ENCODE measurements around the gene CMTM8.
A peak's percentile ranks its signal among the peaks of the same experiment; 100 is the strongest.

The CMTM8 gene

DNA sequence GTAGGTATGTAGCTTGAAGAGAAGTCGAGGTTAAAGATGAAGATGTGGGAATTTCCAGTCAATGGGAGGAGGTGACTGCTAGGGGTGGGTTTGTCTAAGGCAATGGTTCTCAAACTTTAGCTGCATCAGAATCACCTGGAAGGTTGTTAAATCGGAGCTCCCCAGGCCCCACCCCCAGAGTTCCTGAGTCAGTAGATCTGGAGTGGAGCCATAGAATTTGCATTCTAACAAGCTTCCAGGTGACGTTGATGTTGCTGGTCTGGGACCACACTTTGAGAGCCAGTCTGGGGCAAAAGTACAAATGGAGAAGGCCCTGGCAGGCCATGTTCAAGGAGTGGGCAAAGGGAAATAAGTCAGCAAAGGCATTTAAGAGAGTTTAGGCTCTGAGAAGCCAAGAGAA is 69.1 kb downstream of the CMTM8 start:
- no peak for DNase-seq (ENCODE audit: low read depth in 2 of 2)

DNA sequence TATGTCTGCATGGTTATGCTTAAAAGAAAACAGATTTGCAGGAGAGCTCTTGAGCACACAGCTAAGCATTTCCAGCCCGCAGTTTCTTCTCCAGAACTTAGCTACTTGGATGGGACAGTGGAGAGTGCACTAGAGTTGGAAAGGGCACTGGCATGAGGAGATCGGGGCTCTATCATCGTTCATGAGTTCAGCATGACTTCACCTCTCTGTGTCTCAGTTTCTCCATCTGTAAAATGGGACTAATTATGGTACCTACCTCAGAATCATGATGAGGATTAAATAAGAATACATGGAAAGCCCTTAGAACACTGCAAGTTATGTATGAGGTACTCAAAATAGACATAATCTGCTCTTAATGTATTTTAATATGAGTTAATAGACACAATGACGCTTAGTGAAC is 69.9 kb downstream of the CMTM8 start:
- no peak for DNase-seq (ENCODE audit: low read depth in 2 of 2)

DNA sequence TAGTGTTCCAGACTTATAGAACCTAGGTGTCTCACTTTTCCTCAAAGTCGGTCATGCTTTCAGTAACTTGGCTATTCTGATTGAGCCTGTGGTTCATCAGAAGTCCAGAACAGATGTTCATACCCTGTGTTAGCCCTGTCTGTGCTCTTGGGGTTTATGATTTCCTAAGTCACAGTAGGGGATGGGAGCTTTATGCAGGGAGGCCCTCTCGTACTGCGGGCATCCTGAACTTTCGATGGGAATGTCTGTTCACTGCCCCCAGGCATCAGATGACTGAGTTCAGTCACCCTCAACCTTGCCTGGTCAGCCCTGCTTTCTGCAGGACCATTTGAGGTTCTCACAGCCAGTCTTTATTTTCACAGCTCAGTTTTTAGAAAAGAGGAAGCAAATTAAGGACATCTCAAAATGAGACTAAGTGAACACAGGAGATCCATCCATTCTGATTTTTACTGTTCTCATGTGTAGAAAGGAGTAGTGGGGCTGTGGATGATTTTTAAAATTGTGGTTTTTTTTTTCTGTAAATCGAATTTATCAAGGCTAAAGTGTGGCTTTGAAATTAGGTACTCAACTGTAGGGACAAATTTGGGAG is 71.3 kb downstream of the CMTM8 start:
- DNase-seq (ENCODE audit: low read depth in 2 of 2): no peak

DNA sequence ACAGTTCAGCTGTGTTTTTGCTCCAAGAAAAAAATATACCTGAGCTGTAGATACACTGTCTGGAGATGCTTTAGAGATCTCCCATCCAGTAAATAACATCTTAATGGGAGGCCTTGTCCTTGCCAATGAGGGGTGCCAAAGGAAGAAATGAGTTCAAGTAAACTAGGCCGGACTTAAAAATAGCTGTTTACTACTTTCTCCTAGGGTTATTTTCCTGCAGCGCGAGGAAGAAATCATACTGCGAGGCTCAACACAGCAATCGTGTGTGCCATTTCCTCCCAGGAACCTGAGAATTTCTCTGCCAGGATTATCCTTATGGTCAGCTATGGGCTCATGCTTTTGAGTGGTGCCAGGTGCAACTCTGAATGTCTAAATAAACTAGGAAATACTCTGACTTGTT is 71.9 kb downstream of the CMTM8 start:
- no peak for DNase-seq (ENCODE audit: low read depth in 2 of 2)

DNA sequence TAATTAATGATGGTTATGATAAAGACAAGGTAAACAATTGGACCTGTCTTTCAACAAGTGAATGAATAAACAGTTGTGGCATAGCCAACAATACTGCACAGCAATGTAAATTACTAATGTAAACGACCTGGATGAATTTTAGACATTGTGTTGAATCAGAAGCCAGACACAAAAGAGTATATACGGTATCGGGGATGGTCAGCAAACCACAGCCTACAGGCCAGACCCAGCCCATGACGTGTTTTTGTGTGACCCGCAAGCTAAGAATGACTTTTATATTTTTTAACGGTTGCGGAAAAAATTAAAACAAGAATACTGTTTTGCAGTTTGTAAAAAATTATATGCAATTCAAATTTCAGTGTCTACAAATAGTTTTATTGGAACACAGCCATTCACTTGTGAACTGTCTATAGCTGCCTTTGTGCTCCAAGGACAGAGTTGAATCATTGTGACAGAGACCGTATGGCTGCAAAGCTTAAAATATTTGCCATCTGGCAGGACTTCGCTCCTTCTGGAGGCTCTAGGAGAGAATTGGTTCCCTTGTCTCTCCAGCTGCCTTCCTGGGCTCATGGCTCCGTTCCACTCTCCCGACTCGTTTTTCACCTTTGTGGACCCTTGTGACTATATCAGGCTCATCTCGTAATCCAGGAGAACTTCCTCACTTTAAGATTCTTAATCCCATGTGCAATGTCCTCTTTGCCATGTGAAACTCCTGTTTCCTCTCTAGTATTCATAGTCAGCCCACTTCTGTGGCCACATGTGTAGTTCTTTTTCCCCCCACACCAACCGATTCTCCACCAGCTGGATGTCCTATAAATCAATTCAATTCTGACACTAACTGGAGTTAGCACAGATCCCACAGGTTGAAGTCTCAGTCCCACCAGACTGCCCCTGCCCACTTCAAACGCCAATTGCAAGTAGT is 72.7 kb downstream of the CMTM8 start:
- no peak for DNase-seq (ENCODE audit: low read depth in 2 of 2)

DNA sequence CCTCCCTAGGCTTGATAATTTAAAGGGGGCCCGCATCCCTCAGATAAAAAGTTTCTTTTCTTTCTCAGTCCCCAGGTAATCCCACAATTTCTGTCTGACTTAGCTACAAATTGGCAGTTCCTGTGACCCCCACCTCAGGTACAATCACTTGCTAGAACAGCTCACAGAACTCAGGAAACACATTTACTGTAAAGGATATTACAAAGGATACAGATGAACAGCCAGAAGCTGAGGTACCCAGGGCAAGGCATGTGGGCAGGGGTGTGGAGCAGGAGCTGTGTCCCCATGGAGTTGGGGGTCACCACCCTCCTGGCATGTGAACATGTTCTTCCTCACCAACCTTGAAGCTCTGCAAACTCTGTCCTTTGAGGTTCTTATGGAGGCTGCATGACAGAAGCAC is 73.8 kb downstream of the CMTM8 start:
- no peak for DNase-seq (ENCODE audit: low read depth in 2 of 2)

DNA sequence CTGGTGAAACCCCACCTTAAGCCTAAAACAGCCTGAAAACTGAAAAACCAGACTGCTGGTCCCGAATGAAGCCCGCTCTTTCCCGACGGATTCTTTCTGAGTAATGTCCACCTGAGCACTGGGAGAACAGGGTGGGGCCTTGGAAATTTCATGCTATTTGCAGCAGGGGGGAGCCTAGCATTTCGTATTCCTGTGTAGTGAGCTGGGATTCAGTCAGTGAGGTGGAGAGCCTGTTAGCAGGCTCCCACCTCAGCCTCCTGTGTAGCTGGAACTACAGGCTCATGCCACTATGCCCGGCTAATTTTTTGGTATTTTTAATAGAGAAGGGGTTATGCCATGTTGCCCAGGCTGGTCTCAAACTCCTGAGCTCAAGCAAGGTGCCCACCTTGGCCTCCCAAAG is 74.7 kb downstream of the CMTM8 start:
- no peak for DNase-seq (ENCODE audit: low read depth in 2 of 2)

DNA sequence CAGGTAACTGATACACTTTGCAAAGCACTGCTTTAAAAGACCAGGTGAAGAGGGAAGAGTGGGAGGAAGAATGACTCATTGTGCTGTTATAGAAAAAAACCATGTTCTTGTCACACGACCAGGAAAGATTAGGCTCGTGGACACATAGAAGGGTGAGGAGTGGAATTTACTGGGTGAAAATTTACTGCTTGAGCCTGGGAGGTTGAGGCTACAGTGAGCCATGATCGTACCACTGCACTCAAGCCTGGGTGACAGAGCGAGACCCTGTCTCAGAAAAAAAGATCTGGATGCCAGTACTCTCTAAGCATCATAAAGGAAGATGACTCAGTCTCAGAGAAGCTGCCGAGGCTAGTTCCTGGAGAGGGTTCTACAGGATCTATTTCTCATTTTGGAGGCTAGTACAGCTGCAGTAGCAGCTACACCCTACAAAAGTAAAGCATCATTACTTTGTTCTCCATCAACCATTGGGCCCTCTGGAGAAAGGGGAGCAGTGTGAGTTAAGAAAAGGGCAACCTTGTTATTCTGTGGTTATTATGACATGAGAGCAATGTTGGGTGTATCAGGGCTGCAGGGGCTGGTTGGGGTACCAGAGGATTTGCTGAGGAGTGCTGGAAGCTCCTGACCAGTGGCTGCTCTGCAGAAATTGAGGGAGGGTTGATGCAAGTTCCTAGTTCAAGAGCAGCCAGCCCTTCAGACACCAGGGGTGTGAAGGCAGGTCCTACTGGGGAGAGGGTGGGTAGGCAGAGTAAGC is 75.4 kb downstream of the CMTM8 start:
- no peak for DNase-seq (ENCODE audit: low read depth in 2 of 2)

DNA sequence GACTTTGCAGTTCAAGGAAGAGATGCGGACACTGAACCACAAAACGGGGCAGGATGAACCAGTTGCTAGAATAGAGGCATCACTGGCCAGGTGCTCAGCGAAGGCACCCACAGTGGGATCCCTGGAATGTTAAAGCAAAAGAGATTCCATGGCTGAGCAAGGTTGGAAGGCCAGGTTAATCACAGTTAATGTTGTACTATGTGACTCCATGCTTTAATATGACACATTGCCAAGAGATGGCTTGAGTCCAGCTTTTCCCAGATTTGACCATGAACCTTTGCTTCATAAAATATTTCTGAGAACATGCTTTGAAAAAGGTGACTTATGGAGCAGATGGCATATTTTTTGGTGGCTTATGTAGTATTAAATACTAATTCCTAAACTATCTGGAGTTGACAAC is 77.0 kb downstream of the CMTM8 start:
- DNase-seq (ENCODE audit: low read depth in 2 of 2): no peak

DNA sequence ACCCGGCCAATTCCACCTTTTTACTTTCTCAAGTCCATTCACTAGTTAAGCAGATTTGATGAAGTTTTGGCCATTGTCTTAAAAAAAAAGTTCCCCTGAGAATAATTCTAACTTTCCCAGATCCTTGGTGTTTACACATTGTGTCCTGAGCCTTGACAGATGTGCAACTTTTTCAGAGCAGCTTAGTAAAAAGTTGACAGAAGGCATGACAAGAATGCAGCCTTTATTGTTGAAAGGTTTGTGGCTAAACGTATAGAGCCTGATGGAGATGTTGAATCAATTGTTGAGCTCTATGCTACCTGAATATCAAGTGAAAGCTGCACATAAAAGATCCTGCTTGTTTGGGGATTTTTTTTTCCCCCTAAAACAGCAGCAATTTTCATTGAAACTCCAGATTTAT is 77.8 kb downstream of the CMTM8 start:
- DNase-seq (ENCODE audit: low read depth in 2 of 2): no peak

DNA sequence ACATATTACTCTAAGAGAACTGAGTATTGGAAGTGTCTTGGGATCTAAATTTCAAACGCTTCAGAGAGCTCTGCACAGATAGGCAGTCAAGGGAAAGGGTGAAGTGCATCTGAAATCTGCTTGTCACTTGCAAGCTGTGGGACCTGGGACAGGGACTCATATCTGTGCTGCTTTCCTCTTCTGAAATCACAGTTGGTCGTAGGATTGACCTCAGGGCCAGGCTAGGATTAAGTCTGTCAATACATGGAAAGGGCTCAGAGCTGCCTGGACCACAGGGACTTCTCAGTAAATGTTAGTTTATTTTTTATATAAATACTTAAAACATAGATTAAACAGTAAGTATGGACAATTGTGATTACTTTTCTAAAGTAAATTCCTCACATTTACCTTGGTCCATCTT is 78.5 kb downstream of the CMTM8 start:
- no peak for DNase-seq (ENCODE audit: low read depth in 2 of 2)

DNA sequence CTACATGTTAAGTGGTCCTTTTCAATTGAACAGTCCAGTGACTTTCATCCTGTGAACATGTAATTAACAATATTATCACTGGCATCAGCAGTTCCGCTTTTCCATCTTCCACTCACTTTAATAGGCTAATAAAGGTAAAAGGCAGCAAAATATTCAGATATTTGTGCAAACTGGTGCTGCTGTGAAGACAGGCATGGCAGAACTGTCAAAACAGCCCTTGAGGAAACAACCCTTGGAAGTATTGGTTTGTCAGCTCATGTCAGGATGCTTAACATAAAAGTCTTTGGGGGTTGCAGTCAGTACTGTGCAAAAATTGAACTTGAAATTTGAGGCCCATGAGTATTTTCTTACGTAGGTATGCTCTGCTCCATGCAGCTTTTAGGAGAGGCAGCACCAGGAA is 81.1 kb downstream of the CMTM8 start:
- DNase-seq (ENCODE audit: low read depth in 2 of 2): no peak

DNA sequence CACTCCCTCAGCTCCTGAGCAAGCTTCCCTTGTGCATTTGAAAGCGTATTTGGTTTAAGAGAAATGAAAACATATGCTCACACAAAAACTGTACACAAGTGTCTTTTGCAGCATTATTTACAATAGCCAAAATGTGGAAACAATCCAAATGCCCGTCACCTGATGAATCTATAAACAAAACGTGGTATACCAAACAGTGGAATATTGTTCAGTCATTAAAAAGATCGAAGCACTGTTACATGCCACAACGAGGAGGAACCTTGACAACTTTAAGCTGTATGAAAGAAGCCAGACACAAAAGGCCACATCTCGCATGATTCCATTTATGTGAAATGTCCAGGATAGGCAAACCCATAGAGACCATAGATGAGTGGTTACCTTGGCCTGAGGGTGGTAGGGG is 81.6 kb downstream of the CMTM8 start:
- DNase-seq (ENCODE audit: low read depth in 2 of 2): no peak

DNA sequence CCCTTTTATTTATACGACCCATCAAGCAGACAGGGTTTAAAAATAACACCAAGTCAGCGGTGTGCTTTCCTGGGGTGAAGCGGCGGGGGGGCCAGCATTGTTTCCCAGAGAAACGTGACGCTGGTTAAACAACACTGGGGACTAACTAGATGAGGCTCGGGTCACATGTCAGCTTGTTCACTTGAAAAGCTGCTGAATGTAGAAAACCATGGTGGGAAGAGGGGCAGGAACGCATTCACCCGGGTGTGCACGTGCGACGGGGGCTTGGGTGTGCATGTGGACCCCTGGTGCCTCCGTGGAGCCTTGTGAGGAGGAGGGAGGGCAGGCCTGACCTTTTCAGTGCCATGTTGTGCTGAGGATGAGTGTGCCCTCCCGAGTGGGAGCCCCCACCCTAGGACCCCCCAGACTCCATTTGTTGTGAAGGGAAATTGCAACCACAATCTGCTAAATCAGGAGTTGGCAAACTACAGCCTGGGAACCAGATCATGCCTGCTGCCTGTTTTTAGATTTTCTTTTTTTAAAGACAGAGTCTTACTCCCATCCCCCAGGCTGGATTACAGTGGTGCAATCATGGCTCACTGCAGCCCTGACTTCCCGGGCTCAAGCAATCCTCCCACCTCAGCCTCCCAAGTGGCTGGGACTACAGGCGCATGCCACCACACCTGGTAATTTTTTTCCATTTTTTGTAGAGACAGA is 82.8 kb downstream of the CMTM8 start:
- DNase-seq (ENCODE audit: low read depth in 2 of 2): no peak

DNA sequence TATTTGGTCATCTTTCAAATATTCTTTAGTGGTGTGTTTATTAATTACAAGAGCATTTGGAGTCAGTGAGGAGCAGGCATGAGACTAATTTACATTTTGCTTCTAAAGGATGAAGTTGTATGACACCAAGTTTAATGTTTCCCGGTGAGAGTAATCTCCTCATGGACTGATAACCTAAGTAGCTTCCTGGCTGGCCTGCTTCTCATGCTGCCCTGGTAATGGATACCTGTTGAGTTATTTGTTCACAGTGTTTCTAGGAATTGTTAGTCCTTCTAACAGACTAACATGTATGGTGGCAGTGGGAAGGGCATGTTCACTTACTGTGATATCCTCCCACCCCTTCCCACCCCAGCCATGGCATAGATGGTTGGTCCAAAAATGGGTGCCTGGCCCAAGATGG is 83.8 kb downstream of the CMTM8 start:
- DNase-seq (ENCODE audit: low read depth in 2 of 2): no peak

DNA sequence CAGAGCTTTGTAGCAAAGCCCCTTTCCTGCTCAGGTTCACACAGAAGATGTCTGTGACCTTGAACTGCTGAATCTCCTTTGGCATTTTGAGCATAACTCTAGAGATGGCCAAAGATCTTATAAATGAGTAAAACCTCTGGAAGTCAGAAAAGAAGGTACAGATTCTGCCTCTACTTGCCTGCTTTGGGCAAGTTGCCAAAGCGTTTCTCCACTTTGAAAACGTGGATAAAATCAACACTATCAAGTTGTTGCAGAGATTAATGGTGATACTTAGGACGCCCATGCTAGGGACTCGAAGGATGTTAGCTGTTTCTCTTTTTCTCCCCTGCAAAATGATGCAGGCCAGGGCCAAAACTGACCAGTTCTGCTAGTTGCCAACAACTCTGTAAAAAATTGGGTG is 85.1 kb downstream of the CMTM8 start:
- no peak for DNase-seq (ENCODE audit: low read depth in 2 of 2)

DNA sequence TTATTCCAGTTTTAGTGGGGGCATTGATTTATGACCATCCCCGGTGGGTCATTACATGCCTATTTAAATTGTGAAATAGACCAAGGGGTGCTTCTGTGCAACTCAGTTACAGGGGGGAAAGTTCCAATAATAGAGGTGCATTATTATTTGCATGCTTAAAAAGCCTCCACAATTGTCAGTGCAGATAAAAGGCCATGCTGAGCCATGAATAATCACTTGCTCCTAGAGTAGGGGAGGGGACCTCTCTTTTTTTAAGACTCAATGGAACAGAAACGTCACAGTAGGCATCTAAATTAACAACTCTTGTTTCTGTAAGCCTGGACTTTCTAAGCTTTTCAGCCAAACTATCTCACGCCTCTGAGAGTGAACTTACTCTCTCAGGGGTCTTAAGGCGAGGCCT is 86.7 kb downstream of the CMTM8 start:
- no peak for DNase-seq (ENCODE audit: low read depth in 2 of 2)

DNA sequence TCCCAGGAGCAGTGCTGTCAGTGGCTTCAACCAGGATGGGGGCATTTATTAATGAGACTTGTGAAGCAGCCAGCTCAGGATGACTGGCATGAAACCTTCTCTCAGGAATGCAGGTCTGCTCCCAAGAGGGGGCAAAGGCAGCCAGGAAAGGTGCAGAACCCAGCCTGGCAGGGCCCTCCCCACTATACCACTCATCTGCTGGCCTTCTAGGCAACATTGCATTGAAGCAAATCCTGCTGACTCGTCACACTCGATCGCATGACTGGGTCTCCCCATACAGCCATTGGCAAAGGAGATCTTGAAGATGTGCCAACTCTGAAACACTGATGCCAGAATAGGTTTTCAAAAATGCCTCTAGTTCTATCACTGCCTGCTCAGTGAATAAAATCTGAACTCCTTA is 87.4 kb downstream of the CMTM8 start:
- DNase-seq (ENCODE audit: low read depth in 2 of 2): no peak

DNA sequence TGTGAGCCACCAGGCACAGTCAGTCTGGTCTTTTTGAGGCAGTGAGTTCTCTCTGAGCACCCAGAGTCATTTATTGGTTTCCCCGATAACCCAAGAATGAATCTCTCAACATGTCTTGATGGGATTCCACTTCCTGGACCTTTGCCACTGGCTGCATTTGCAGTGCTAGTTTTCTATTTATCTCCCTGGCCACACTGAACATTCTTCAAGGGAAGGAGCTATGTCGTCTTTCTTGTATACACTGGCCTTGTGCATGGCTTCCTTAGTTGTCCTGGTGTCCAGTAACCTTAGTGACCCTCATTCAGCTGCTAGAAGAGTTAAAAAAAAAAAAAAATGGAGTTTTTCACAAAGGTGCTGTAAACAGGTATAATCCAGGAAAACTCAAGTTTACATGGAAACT is 88.3 kb downstream of the CMTM8 start:
- no peak for DNase-seq (ENCODE audit: low read depth in 2 of 2)

DNA sequence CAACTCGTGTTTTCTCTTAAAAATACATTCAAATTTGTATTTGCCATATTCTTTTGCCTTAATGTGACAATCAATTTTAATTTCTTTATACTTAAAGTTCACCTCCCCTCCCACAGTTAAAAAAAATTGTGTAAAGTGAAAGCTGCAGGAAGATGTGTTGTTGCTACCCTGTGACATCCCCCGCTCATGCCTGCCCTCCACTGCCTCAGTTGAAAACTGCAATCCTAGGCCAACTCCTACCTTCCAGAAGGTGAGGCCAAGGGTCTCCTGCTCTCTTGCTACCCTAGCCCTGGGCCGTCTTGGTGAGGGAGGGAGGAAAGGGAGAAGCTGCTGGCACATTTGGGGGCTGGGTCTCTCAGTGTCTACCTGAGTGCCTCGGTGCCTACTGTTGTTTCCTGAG is 96.2 kb downstream of the CMTM8 start:
- peak; percentile 17 to 24 for DNase-seq (ENCODE audit: low read depth in 2 of 2)

DNA sequence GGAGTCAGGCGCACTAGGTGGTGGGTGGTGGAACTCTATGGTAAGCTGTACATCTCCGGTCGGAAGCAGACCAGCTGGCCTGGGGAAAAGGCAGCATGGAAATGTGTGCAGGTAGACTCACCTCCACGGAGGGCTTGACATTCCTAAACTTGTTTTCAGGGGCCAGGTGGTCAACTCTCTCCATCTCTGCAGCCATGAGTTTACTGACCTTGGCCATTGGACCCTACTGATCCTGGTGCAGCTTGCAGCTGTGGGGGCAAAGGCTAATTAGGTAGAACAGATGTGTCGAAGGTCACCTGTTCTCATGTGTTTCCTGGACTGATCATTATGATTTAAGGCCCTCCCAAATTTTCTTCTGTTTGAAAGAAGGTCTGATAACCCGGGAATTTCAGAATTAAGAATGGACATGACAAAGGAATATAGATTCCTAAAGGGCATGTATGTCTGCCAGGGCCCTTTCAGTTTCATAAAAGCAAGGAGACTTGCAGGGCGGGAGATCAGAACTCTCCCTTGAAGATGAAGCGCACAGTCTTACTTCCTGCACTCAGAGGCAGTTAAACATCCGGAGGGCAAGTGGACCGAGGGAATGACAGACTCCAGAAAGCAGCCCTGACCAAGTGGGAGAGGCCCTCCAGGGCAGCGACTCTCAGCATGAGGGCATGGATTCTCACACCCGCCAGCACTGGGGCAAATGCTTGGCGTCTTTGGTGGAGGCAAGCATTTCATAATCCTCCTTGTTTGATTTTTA is 97.1 kb downstream of the CMTM8 start:
- DNase-seq (ENCODE audit: low read depth in 2 of 2): no peak

DNA sequence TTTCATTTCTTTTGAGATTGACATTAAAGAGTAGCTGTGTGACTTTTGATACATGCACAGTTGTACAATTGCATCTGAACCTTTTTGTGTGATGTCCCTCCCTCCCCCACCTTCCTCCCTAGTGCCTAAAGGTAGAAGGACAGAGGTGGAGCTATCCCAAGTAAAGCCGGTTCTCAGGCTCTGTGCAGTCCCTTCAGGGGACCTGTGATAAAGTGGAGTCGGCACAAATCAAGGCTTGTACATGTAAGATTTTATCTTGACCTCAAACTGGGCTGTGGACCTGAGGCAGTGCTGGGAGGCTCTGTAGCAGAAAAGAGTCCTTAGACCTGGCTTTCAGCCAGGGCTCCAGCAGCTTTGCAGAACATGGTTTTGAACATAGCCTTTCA is 97.6 kb downstream of the CMTM8 start:
- no peak for DNase-seq (ENCODE audit: low read depth in 2 of 2)

Data from stimulated activated CD4-positive, alpha-beta T cell treated with anti-CD3 and anti-CD28 coated beads, Interleukin-1b, Interleukin-23, amount 100 ng/mL, for 1 hour (primary cell).